Measurements from ENCODE around the gene PRR7.

GRCh38 chr5:177471610-177472356 lies 25.2 kb downstream of the PRR7 start:
- TF ChIP-seq EZH2 (IDR thresholded peaks at IDR 0.05; ENCODE audit: insufficient read depth, poor library complexity, severe bottlenecking), result no peak
- TF ChIP-seq EZH2phosphoT487 (IDR thresholded peaks at IDR 0.05; ENCODE audit: insufficient read depth, low read depth), result no peak
